ENCODE data around the gene CHRDL2.

GRCh38 chr11:74689666-74690065 is 41.6 kb downstream of the CHRDL2 start:
- no peak for TF ChIP-seq ZMAT5 (CRISPR knock-in tag; IDR thresholded peaks at IDR 0.05; ENCODE audit: borderline replicate concordance, low read depth)
- TF ChIP-seq, protein P1, sequence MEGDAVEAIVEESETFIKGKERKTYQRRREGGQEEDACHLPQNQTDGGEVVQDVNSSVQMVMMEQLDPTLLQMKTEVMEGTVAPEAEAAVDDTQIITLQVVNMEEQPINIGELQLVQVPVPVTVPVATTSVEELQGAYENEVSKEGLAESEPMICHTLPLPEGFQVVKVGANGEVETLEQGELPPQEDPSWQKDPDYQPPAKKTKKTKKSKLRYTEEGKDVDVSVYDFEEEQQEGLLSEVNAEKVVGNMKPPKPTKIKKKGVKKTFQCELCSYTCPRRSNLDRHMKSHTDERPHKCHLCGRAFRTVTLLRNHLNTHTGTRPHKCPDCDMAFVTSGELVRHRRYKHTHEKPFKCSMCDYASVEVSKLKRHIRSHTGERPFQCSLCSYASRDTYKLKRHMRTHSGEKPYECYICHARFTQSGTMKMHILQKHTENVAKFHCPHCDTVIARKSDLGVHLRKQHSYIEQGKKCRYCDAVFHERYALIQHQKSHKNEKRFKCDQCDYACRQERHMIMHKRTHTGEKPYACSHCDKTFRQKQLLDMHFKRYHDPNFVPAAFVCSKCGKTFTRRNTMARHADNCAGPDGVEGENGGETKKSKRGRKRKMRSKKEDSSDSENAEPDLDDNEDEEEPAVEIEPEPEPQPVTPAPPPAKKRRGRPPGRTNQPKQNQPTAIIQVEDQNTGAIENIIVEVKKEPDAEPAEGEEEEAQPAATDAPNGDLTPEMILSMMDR (CRISPR knock-in tag; IDR thresholded peaks at IDR 0.05) = no peak
- no peak for TF ChIP-seq JUNB (CRISPR knock-in tag; IDR thresholded peaks at IDR 0.05; ENCODE audit: borderline replicate concordance)
- no peak for TF ChIP-seq ZNF12 (CRISPR knock-in tag; IDR thresholded peaks at IDR 0.05)
